Activated naive CD4-positive, alpha-beta T cell treated with anti-CD3 and anti-CD28 coated beads for 36 hours (primary cell): ENCODE measurements around the gene OR6B3. TPM values are rescaled to one million over a fixed set of nuclear protein-coding genes. Genes with fewer than 3 reads are reported as not detected.
"Not testable (repeated sequence)": the region's sequence is repeated elsewhere in the genome, so short reads cannot be mapped to it uniquely, and the experiment has no call there.

Source experiments
- CTCF ChIA-PET: fragments of 350-600 bp; sonication (Branson Sonifier 250); formaldehyde crosslinking; loops from one replicate; lab custom pipeline; 2021; ENCODE audit warnings: antibody characterized with exemption; lab: Charles Lee
- DNase-seq: peaks from one replicate; pipeline ENCODE4 v3.0.0-alpha.2; 2020
- H3K27ac Mint-ChIP-seq: one replicate; pipeline ENCODE4 v1.8.0; 2021; ENCODE audit warnings: mild to moderate bottlenecking, mixed read lengths
- H3K27me3 Mint-ChIP-seq: one replicate; pipeline ENCODE4 v1.8.0; 2021; ENCODE audit warnings: low read depth, mixed read lengths
- H3K36me3 Mint-ChIP-seq: one replicate; pipeline ENCODE4 v1.8.0; 2021; ENCODE audit warnings: low read depth, mixed read lengths
- H3K4me1 Mint-ChIP-seq: one replicate; pipeline ENCODE4 v1.8.0; 2021; ENCODE audit warnings: low read depth, mixed read lengths
- H3K4me3 Mint-ChIP-seq: one replicate; pipeline ENCODE4 v1.8.0; 2021; ENCODE audit warnings: mild to moderate bottlenecking, moderate library complexity, mixed read lengths
- H3K9me3 Mint-ChIP-seq: one replicate; pipeline ENCODE4 v1.8.0; 2021; ENCODE audit warnings: mixed read lengths
- intact Hi-C: fragments of 100-400 bp; cut with micrococcal nuclease; formaldehyde crosslinking; loops from one replicate; pipeline ENCODE4 v1.15.1; 2023
- total RNA-seq, 2 experiments: library from RNA; stranded (reverse); gene quantifications; one replicate each; pipeline ENCODE4 v1.2.3, GENCODE V29; 2021

OR6B3 gene
- total RNA-seq, 2 experiments from 2014 or later = not detected

GRCh38 chr2:240064898-240065297 lies 11.6 kb upstream of the OR6B3 start:
- Mint-ChIP-seq H3K4me3 (no peak overlapping the region), H3K36me3 (no peaks in the 10 kb centered on the region), H3K27me3 (peaks cover 17% of the 10 kb centered on the region), H3K4me1 (no peaks in the 10 kb centered on the region), H3K27ac (no peak overlapping the region), H3K9me3 (peaks cover 2% of the 10 kb centered on the region)
- CTCF ChIA-PET = no interaction called here
- no peak for DNase-seq
- intact Hi-C loops = no loop called here

GRCh38 chr2:240060977-240061591 lies 7.8 kb upstream of the OR6B3 start:
- intact Hi-C loops = loop anchor here (1.0 to 2.0 kb wide), 2 partner anchors 82 to 378 kb away; no protein-coding TSS in a partner anchor
- DNase-seq = peak; percentile 68
- CTCF ChIA-PET = interaction anchor here (0.5 to 6.0 kb wide), 15 partner anchors 9 to 1075 kb away, joined by 3 to 115 read pairs (median 5); partner anchors contain the start of gene OTOS

GRCh38 chr2:240056678-240057077 lies 3.4 kb upstream of the OR6B3 start:
- no peaks in the 10 kb centered on the region for H3K9me3 Mint-ChIP-seq
- intact Hi-C loops = no loop called here
- CTCF ChIA-PET = no interaction called here

More at GRCh38 chr2:240060977-240061591, 7.8 kb upstream of the OR6B3 start:
- H3K36me3 Mint-ChIP-seq = no peaks in the 10 kb centered on the region
- no peaks in the 10 kb centered on the region for H3K9me3 Mint-ChIP-seq
- peaks cover 21% of the 10 kb centered on the region for H3K27me3 Mint-ChIP-seq
- no peak overlapping the region for H3K4me3 Mint-ChIP-seq
- no peak overlapping the region for H3K27ac Mint-ChIP-seq
- no peaks in the 10 kb centered on the region for H3K4me1 Mint-ChIP-seq

GRCh38 chr2:240055177-240055917 lies 2.0 kb upstream of the OR6B3 start:
- no peak overlapping the region for H3K4me3 Mint-ChIP-seq
- H3K36me3 Mint-ChIP-seq = no peaks in the 10 kb centered on the region

More at GRCh38 chr2:240056678-240057077, 3.4 kb upstream of the OR6B3 start:
- no peaks in the 10 kb centered on the region for H3K4me1 Mint-ChIP-seq
- H3K27ac Mint-ChIP-seq = no peak overlapping the region
- no peak for DNase-seq
- no peak overlapping the region for H3K4me3 Mint-ChIP-seq
- peaks cover 43% of the 10 kb centered on the region for H3K27me3 Mint-ChIP-seq
- no peaks in the 10 kb centered on the region for H3K36me3 Mint-ChIP-seq

GRCh38 chr2:240052524-240052923 lies 797 bp downstream of the OR6B3 start:
- no peaks in the 10 kb centered on the region for H3K36me3 Mint-ChIP-seq
- H3K27me3 Mint-ChIP-seq = peaks cover 41% of the 10 kb centered on the region
- H3K9me3 Mint-ChIP-seq = no peaks in the 10 kb centered on the region
- H3K4me3 Mint-ChIP-seq = no peak overlapping the region
- CTCF ChIA-PET = interaction anchor here (1.1 to 1.8 kb wide), 2 partner anchors 9 to 30 kb away, joined by 3 to 10 read pairs; no protein-coding TSS in a partner anchor
- intact Hi-C loops = no loop called here
- H3K4me1 Mint-ChIP-seq = no peaks in the 10 kb centered on the region
- H3K27ac Mint-ChIP-seq = no peak overlapping the region
- DNase-seq = no peak

More at GRCh38 chr2:240055177-240055917, 2.0 kb upstream of the OR6B3 start:
- CTCF ChIA-PET = interaction anchor here (0.6 kb wide), 1 partner anchor 70 kb away, joined by 4 read pairs; no protein-coding TSS in a partner anchor
- Mint-ChIP-seq H3K27me3 (peaks cover 43% of the 10 kb centered on the region), H3K27ac (no peak overlapping the region), H3K9me3 (no peaks in the 10 kb centered on the region), H3K4me1 (no peaks in the 10 kb centered on the region)
- no peak for DNase-seq
- intact Hi-C loops = no loop called here

GRCh38 chr2:240051697-240052096 lies 1.6 kb downstream of the OR6B3 start:
- Mint-ChIP-seq H3K36me3 (no peaks in the 10 kb centered on the region), H3K27me3 (peaks cover 37% of the 10 kb centered on the region), H3K4me3 (no peak overlapping the region), H3K27ac (no peak overlapping the region), H3K4me1 (no peaks in the 10 kb centered on the region), H3K9me3 (no peaks in the 10 kb centered on the region)
- intact Hi-C loops = no loop called here
- CTCF ChIA-PET = interaction anchor here (1.1 to 1.8 kb wide), 2 partner anchors 10 to 29 kb away, joined by 3 to 10 read pairs; no protein-coding TSS in a partner anchor
- no peak for DNase-seq

GRCh38 chr2:240050278-240050677 lies 3.0 kb downstream of the OR6B3 start:
- CTCF ChIA-PET = no interaction called here
- no peaks in the 10 kb centered on the region for H3K4me1 Mint-ChIP-seq
- H3K9me3 Mint-ChIP-seq = no peaks in the 10 kb centered on the region
- no peak overlapping the region for H3K4me3 Mint-ChIP-seq
- DNase-seq = no peak
- peaks cover 30% of the 10 kb centered on the region for H3K27me3 Mint-ChIP-seq
- H3K36me3 Mint-ChIP-seq = no peaks in the 10 kb centered on the region
- intact Hi-C loops = no loop called here
- H3K27ac Mint-ChIP-seq = no peak overlapping the region

GRCh38 chr2:240048237-240048636 lies 5.1 kb downstream of the OR6B3 start:
- Mint-ChIP-seq H3K27me3 (peaks cover 22% of the 10 kb centered on the region), H3K36me3 (no peaks in the 10 kb centered on the region), H3K4me3 (no peak overlapping the region), H3K9me3 (no peaks in the 10 kb centered on the region), H3K27ac (no peak overlapping the region), H3K4me1 (no peaks in the 10 kb centered on the region)
- no peak for DNase-seq
- CTCF ChIA-PET = no interaction called here
- intact Hi-C loops = no loop called here

- CTCF ChIA-PET = no interaction called here
- peaks cover 26% of the 10 kb centered on the region for H3K27me3 Mint-ChIP-seq
Observed at GRCh38 chr2:240045098-240045497, 8.2 kb downstream of the OR6B3 start.

GRCh38 chr2:240044096-240044495 lies 9.2 kb downstream of the OR6B3 start:
- H3K4me3 Mint-ChIP-seq, intact Hi-C loops, DNase-seq, H3K4me1 Mint-ChIP-seq, H3K27ac Mint-ChIP-seq, H3K9me3 Mint-ChIP-seq, H3K36me3 Mint-ChIP-seq: not testable (repeated sequence)
- H3K27me3 Mint-ChIP-seq = peaks cover 26% of the 10 kb centered on the region
- CTCF ChIA-PET = interaction anchor here (0.6 kb wide), 1 partner anchor 810 kb away, joined by 3 read pairs; no protein-coding TSS in a partner anchor

More at GRCh38 chr2:240045098-240045497, 8.2 kb downstream of the OR6B3 start:
- no peak overlapping the region for H3K4me3 Mint-ChIP-seq
- H3K36me3 Mint-ChIP-seq = no peaks in the 10 kb centered on the region
- DNase-seq = no peak
- no peaks in the 10 kb centered on the region for H3K4me1 Mint-ChIP-seq
- H3K9me3 Mint-ChIP-seq = no peaks in the 10 kb centered on the region
- intact Hi-C loops = no loop called here
- no peak overlapping the region for H3K27ac Mint-ChIP-seq

GRCh38 chr2:240043279-240043989 lies 9.9 kb downstream of the OR6B3 start:
- peaks cover 25% of the 10 kb centered on the region for H3K27me3 Mint-ChIP-seq
- H3K9me3 Mint-ChIP-seq = no peaks in the 10 kb centered on the region
- H3K4me1 Mint-ChIP-seq = no peaks in the 10 kb centered on the region
- no peaks in the 10 kb centered on the region for H3K36me3 Mint-ChIP-seq
- H3K4me3 Mint-ChIP-seq = no peak overlapping the region
- CTCF ChIA-PET = interaction anchor here (0.6 kb wide), 1 partner anchor 811 kb away, joined by 3 read pairs; no protein-coding TSS in a partner anchor
- H3K27ac Mint-ChIP-seq = no peak overlapping the region
- DNase-seq = no peak
- intact Hi-C loops = no loop called here

- CTCF ChIA-PET = no interaction called here
- DNase-seq = no peak
- H3K27ac Mint-ChIP-seq = no peak overlapping the region
- no peaks in the 10 kb centered on the region for H3K9me3 Mint-ChIP-seq
- peaks cover 22% of the 10 kb centered on the region for H3K27me3 Mint-ChIP-seq
- intact Hi-C loops = no loop called here
- H3K4me3 Mint-ChIP-seq = no peak overlapping the region
- no peaks in the 10 kb centered on the region for H3K4me1 Mint-ChIP-seq
- no peaks in the 10 kb centered on the region for H3K36me3 Mint-ChIP-seq
Observed at GRCh38 chr2:240042740-240043139, 10.6 kb downstream of the OR6B3 start.
